B cell (primary cell): ENCODE results near the gene UBE2D3.

Experiments
- CTCF ChIP-seq: fragments of 200-600 bp; IDR thresholded peaks from one replicate; pipeline ENCODE4 v1.8.0; 2022; ENCODE audit warnings: antibody characterized with exemption, mild to moderate bottlenecking
- EZH2 ChIP-seq: IDR thresholded peaks from 2 replicates; pipeline ENCODE4 v1.6.1; 2012; ENCODE audit warnings: borderline replicate concordance, low read depth, mild to moderate bottlenecking, moderate library complexity, low read length; ENCODE audit not compliant: insufficient read depth, poor library complexity, severe bottlenecking

DNA sequence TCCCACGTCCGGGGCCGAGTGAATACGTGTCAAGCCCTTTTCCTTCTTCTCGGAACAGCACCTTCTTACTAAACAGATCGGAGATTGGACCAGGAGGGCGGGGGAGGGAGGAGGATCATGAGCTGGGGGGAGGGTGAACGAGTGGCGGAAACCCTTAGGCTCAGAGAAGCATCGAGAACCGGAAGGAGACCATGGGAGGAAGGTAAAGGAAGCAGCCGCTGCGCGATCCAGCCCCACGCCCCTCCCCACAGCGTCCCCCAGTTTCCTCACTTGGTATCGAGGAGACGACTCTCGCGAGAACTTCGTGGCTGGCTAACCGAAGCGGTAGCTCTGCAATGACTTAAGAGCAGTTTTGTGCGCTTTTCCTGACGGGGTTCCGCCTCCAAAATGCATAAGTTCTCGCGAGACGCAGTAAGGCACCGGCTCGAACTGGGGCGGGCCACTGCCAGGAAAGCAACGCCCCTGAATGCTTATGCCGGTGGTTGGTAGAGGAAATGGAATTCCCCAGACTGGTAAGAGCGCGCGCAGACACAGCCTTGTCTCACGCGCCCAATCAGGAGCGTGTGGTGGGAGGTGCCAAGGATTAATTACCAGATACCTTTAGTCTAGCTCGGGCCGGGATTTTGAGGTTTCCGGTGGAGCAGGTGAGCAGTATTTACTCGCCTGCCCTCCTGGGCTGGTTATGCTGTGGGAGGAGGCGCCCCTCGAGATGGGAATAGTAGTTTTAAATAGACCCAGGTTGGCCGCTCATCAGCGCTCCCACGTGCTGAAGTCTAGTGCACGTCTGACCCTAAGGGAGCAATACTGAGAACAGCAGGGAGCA, 534 bp upstream of the UBE2D3 start:
- no peak for TF ChIP-seq CTCF
- no peak for TF ChIP-seq EZH2
